Tibial nerve (tissue), 4 donors: ENCODE data around the gene SQOR. TPM values are rescaled to one million over a fixed set of nuclear protein-coding genes. Genes with fewer than 3 reads are reported as not detected.

Source experiments
- DNase-seq, 2 donors: peaks; one replicate each; pipeline ENCODE4 v3.0.0-alpha.2; 2019; ENCODE audit warnings: low spot score in 2 of 2
- H3K27ac ChIP-seq, 4 donors: fragments of 200-600 bp; sonication (generic) in 3 of 4; one replicate each; pipeline ENCODE4 v1.5.1; 2017 to 2019; ENCODE audit warnings: mild to moderate bottlenecking in 1 of 4
- H3K27me3 ChIP-seq, 2 donors: fragments of 200-600 bp; sonication (generic) in 1 of 2; one replicate each; pipeline versions ENCODE4 v1.5.1 to v1.6.0; 2017 to 2019
- H3K36me3 ChIP-seq, 3 donors: fragments of 200-600 bp; sonication (generic); one replicate each; pipeline ENCODE4 v1.5.1; 2018 to 2019
- H3K4me1 ChIP-seq, 4 donors: fragments of 200-600 bp; sonication (generic) in 3 of 4; one replicate each; pipeline ENCODE4 v1.5.1; 2017 to 2019
- H3K4me3 ChIP-seq, 4 donors: fragments of 200-600 bp; sonication (generic) in 3 of 4; one replicate each; pipeline ENCODE4 v1.5.1; 2017 to 2019; ENCODE audit warnings: mild to moderate bottlenecking in 1 of 4, moderate library complexity in 1 of 4
- H3K9me3 ChIP-seq, 4 donors: fragments of 200-600 bp; sonication (generic) in 3 of 4; one replicate each; pipeline ENCODE4 v1.5.1; 2017 to 2019
- EP300 ChIP-seq, 2 donors: sonication (generic); formaldehyde crosslinking; IDR thresholded peaks; one replicate each; pipeline ENCODE4 v1.6.1; 2017; ENCODE audit warnings: antibody characterized with exemption in 2 of 2, mild to moderate bottlenecking in 1 of 2
- POLR2A ChIP-seq, 2 donors: fragments of 450-650 bp; IDR thresholded peaks; one replicate each; pipeline ENCODE4 v1.6.1; 2017; ENCODE audit warnings: antibody characterized with exemption in 2 of 2, mild to moderate bottlenecking in 2 of 2, moderate library complexity in 2 of 2
- whole genome bisulfite sequencing, 2 donors: methylation state at CpG; one replicate each; pipeline ENCODE4 v1.1.5; 2018; 5-methylcytosine and 5-hydroxymethylcytosine counted together
- total RNA-seq, 4 donors: library from RNA; depleted of rRNA; stranded (reverse); fragments of >200 nt; gene quantifications; one replicate each; pipeline ENCODE4 v1.1.0, GENCODE V29; 2016
- TF ChIP-seq, protein P1 (sequence below), 5 experiments: fragments of 200-600 bp in 3 of 5; fragments of 450-650 bp in 2 of 5; sonication (generic) in 3 of 5; IDR thresholded peaks; one replicate each; pipeline ENCODE4 v1.5.1; 2016 to 2019; ENCODE audit warnings: antibody characterized with exemption in 5 of 5, mild to moderate bottlenecking in 3 of 5, moderate library complexity in 2 of 5

SQOR gene
- total RNA-seq, 4 donors from 2014 or later = 50.4 to 96.1 (median 60.2) TPM

DNA sequence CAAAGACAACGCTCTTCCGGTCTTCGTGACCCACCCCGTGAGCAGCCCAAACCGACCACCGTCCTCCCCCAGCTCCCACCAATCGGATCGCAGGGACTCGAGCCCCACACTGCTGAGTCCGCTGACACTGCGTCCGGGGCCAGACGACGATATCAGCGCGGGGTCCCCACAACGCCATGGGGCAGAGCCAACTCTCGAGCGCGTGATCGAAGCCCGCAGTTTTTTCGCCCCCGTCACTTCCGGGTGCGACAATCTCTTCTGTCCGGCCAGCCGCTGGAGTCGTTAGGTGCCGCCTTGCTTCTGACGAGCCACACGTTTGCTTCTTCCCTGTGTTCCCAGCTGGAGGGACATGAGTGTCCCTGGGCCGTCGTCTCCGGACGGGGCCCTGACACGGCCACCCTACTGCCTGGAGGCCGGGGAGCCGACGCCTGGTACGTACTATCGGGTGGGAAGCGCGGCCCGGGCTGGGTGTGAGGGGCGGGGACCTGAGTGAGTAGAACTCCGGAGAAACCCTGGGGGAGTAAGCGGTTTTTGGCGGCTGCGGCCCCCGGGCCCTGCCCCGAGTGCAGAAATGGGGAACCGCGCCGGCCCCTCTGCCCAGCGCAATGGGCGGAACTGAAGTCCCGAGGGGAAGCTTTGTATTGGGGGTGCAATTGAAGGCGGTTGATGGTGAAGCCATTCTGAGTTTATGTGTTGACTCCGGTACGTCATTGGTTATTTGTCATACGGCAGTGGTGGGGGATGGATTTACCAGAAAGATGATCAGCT is 47.5 kb upstream of the SQOR start, which contains the start of gene BLOC1S6:
Gene BLOC1S6 (plus strand): TSS at position 285 of the 768 bp plus-strand sequence. CDS start 65 bp downstream, at position 350.
- peak within 1 kb of the TSS; percentile 68 to 91 (median 77) for H3K4me3 ChIP-seq
- TF ChIP-seq EP300 (IDR thresholded peaks at IDR 0.05) (peak in 1 of 2 donors; percentile 97), POLR2A (IDR thresholded peaks at IDR 0.05) (peak in 1 of 2 donors; percentile 82)
- TF ChIP-seq, protein P1, sequence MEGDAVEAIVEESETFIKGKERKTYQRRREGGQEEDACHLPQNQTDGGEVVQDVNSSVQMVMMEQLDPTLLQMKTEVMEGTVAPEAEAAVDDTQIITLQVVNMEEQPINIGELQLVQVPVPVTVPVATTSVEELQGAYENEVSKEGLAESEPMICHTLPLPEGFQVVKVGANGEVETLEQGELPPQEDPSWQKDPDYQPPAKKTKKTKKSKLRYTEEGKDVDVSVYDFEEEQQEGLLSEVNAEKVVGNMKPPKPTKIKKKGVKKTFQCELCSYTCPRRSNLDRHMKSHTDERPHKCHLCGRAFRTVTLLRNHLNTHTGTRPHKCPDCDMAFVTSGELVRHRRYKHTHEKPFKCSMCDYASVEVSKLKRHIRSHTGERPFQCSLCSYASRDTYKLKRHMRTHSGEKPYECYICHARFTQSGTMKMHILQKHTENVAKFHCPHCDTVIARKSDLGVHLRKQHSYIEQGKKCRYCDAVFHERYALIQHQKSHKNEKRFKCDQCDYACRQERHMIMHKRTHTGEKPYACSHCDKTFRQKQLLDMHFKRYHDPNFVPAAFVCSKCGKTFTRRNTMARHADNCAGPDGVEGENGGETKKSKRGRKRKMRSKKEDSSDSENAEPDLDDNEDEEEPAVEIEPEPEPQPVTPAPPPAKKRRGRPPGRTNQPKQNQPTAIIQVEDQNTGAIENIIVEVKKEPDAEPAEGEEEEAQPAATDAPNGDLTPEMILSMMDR (IDR thresholded peaks at IDR 0.05) = peak in 1 of 5 experiments; percentile 17
- no peaks in the 10 kb centered on the region for H3K27me3 ChIP-seq
- DNase-seq = peak; percentile 77 to 82
- 0 to 1% methylated on average over 40 to 47 of the region's 62 CpGs for WGBS, 2 donors
- H3K27ac ChIP-seq = peak within 1 kb of the TSS; percentile 93 to 100 (median 97)
- no peaks in the 10 kb centered on the region for H3K9me3 ChIP-seq
- H3K36me3 ChIP-seq = no peaks in the 10 kb centered on the region
- H3K4me1 ChIP-seq = peaks cover 0 to 62% (median 20%) of the 10 kb centered on the region in 4 donors

DNA sequence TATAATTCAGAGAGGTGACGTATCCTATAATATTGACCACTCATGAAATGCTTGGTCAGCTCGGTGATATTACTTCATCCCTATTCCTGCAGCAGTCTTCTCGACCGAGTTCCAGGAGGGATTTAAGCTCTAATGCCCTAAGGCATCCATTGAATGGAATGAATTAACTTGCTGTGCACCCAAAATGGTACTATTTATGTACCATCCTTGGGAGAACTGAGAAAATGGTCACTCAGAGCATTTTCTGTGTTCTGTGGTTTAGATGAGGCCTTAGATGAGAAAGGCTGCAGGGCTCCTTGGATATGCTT is 47.0 kb upstream of the SQOR start:
- peaks cover 0 to 2% (median 0%) of the 10 kb centered on the region in 3 donors for H3K36me3 ChIP-seq
- peaks cover 0 to 67% (median 20%) of the 10 kb centered on the region in 4 donors for H3K4me1 ChIP-seq
- peak overlapping the region; percentile 93 to 100 (median 97) for H3K27ac ChIP-seq
- no peak for DNase-seq
- no peaks in the 10 kb centered on the region for H3K9me3 ChIP-seq
- no peak for TF ChIP-seq POLR2A (IDR thresholded peaks at IDR 0.05)
- no peak for TF ChIP-seq EP300 (IDR thresholded peaks at IDR 0.05)
- TF ChIP-seq, protein P1 (IDR thresholded peaks at IDR 0.05) = no peak
- 1 to 2% methylated on average over 4 of the region's 4 CpGs for WGBS, 2 donors
- H3K27me3 ChIP-seq = no peaks in the 10 kb centered on the region
- H3K4me3 ChIP-seq = peak overlapping the region; percentile 68 to 91 (median 77)

DNA sequence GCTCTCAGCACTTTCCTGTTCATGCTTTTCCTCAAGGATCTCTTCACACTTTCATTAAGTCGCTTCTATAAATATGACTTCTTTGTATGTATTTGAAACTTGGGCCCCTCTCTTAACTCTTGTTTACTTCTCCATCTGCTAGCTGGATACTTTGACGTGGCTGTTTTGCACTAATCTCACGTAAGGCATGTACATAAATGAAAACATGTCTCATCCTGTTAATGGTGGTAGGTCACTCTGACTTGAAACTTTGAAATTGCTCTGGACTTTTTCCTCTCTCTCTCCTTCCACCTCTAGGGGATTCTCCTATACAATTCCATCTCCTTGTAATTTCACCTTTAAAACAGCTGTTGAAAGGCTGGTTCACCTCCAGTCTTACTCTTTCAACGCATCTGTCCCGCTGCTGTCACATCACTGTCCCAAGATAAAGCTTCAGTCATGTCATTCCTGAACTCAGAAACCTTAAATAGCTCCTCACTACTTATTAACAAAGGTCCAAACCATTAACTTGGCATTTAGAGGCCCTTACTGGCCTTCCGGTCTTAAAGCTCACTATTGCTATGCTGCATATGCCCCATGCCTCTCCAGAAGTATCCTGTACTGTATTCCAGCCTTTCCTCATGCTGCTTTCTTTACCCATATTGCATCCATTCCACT is 46.5 kb upstream of the SQOR start:
- WGBS, 2 donors = 28 to 33% methylated on average over 6 of the region's 6 CpGs
- Histone ChIP-seq H3K9me3 (no peaks in the 10 kb centered on the region), H3K36me3 (peaks cover 0 to 7% (median 0%) of the 10 kb centered on the region in 3 donors), H3K27me3 (no peaks in the 10 kb centered on the region), H3K4me3 (peak overlapping the region; percentile 68 to 91 (median 77)), H3K27ac (peak overlapping the region; percentile 93 to 100 (median 97)), H3K4me1 (peaks cover 0 to 68% (median 20%) of the 10 kb centered on the region in 4 donors)
- TF ChIP-seq EP300 (IDR thresholded peaks at IDR 0.05) (no peak), POLR2A (IDR thresholded peaks at IDR 0.05) (no peak)
- TF ChIP-seq, protein P1 (IDR thresholded peaks at IDR 0.05) = no peak
- DNase-seq = no peak

DNA sequence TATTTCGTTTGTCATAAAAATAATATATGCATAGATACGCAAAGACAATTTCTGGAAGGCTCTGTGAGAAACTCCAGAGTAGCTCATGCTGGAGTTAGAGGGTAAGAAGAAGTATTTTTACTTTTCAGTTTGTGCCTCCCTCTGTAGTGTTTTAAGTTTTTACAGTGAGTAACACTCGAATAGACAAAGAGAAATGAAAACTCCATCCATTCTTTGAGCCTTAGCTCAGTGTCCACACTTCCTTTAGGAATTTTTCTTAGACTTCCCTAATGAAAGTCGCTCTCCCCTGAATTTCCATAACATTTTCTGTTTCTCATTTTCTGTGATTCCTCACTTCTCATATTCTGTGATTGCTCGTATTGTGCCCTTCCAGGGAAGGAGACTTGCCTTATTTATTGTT is 45.6 kb upstream of the SQOR start:
- WGBS, 2 donors = 58 to 59% methylated on average over 5 of the region's 5 CpGs

More for the DNA sequence above, 45.6 kb upstream of the SQOR start:
- Histone ChIP-seq H3K36me3 (peaks cover 0 to 9% (median 0%) of the 10 kb centered on the region in 3 donors), H3K9me3 (no peaks in the 10 kb centered on the region), H3K4me1 (peaks cover 0 to 68% (median 20%) of the 10 kb centered on the region in 4 donors), H3K27me3 (no peaks in the 10 kb centered on the region), H3K4me3 (peak overlapping the region in 1 of 4 donors; percentile 91), H3K27ac (peak overlapping the region in 2 of 4 donors; percentile 23 to 93)
- TF ChIP-seq, protein P1 (IDR thresholded peaks at IDR 0.05) = no peak
- TF ChIP-seq POLR2A (IDR thresholded peaks at IDR 0.05) (no peak), EP300 (IDR thresholded peaks at IDR 0.05) (no peak)
- no peak for DNase-seq
